ENCODE measurements around the gene ADGRG2.

DNA sequence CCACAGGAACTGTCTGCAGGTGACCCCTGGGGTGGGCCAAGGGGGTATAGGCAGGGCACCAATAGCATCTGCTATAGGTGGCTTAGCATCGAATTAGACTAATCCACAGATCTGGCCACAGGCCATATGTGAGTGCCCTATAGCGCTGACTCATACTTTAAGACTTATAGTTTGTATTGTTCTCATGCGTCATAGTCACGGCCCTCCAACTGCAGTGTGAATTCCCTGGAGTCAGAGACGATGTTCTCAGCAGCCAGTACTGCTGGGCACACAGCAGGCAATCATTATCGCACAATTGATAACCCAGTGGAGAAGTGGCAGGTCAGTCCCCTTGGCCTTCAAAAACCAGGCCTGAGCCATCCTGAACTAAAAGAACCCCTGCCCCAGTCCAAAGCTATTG lies 58.1 kb downstream of the ADGRG2 start:
- no peak for TF ChIP-seq ZNF317 (CRISPR knock-in tag; IDR thresholded peaks at IDR 0.05; ENCODE audit: borderline replicate concordance, low read depth)
- TF ChIP-seq PRDM15 (CRISPR knock-in tag; IDR thresholded peaks at IDR 0.05) = no peak
- no peak for TF ChIP-seq CTCF (IDR thresholded peaks at IDR 0.05)
- no peak for TF ChIP-seq MXD4 (CRISPR knock-in tag; IDR thresholded peaks at IDR 0.05; ENCODE audit: borderline replicate concordance)
- no peak for TF ChIP-seq FOXP1 (CRISPR knock-in tag; IDR thresholded peaks at IDR 0.05; ENCODE audit: borderline replicate concordance)
- no peak for TF ChIP-seq FOXJ3 (CRISPR knock-in tag; IDR thresholded peaks at IDR 0.05; ENCODE audit: borderline replicate concordance)
- TF ChIP-seq, protein P1, sequence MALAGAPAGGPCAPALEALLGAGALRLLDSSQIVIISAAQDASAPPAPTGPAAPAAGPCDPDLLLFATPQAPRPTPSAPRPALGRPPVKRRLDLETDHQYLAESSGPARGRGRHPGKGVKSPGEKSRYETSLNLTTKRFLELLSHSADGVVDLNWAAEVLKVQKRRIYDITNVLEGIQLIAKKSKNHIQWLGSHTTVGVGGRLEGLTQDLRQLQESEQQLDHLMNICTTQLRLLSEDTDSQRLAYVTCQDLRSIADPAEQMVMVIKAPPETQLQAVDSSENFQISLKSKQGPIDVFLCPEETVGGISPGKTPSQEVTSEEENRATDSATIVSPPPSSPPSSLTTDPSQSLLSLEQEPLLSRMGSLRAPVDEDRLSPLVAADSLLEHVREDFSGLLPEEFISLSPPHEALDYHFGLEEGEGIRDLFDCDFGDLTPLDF (CRISPR knock-in tag; IDR thresholded peaks at IDR 0.05) = no peak

Measured in WTC11 (cell line).